ENCODE data around the gene TRAF3IP3. TPM values are rescaled to one million over a fixed set of nuclear protein-coding genes. Genes with fewer than 3 reads are reported as not detected.
A peak's percentile ranks its signal among the peaks of the same experiment; 100 is the strongest.

TRAF3IP3 gene
- total RNA-seq, 1 donor from 2014 or later = 7.1 TPM

DNA sequence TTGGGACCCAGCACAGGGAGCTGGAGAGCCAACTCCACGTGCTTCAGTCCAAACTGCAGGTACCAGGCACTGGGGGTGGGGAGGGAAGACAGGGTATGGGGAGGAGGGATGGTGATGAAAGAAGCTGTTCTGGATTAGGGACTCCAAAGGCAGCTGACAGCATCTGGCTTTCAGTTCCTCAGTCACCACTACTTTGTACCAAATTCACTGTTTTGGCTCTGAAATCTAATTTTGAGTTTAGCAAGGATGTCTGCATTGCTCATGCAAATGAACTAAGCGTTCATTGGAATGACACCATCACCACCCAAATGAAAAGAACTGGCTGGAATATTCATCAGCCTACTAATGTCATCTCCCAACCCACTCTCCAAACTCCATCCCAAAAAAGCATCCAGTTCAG, 19.8 kb downstream of the TRAF3IP3 start:
- DNase-seq (ENCODE audit: extremely low spot score in 2 of 2) = no peak
- intact Hi-C loops (cut with DNase I) = no loop called here
- no peaks in the 10 kb centered on the region for H3K27me3 ChIP-seq
- no peaks in the 10 kb centered on the region for H3K36me3 ChIP-seq
- no peaks in the 10 kb centered on the region for H3K4me1 ChIP-seq
- H3K9me3 ChIP-seq = no peaks in the 10 kb centered on the region
- H3K4me3 ChIP-seq = no peak overlapping the region
- TF ChIP-seq POLR2AphosphoS5 (IDR thresholded peaks at IDR 0.05; ENCODE audit: insufficient read depth in 1 of 2, low read depth in 1 of 2) = no peak
- no peak for TF ChIP-seq POLR2A (IDR thresholded peaks at IDR 0.05)
- no peak overlapping the region for H3K27ac ChIP-seq

DNA sequence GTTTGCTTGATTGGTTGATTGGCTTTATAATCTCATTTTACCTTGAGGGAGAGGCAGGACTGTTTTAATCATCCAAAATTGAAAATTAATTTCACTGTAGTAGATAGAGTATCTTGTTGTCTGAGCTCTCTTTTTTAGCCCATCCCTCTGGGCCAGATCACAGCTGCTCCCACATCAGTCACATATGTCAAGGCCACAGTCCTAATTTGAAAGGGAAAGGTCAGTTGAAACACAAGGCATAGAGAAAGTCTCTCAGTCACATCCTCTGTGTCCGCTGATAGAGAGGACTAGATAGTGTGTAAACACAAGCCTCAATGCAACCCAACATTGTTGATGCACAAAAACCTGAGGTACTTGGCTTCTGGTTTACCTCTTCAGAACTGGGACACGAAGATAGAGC, 21.7 kb downstream of the TRAF3IP3 start:
- Histone ChIP-seq H3K4me3 (no peak overlapping the region), H3K4me1 (no peaks in the 10 kb centered on the region)
- intact Hi-C loops (cut with DNase I) = no loop called here

DNA sequence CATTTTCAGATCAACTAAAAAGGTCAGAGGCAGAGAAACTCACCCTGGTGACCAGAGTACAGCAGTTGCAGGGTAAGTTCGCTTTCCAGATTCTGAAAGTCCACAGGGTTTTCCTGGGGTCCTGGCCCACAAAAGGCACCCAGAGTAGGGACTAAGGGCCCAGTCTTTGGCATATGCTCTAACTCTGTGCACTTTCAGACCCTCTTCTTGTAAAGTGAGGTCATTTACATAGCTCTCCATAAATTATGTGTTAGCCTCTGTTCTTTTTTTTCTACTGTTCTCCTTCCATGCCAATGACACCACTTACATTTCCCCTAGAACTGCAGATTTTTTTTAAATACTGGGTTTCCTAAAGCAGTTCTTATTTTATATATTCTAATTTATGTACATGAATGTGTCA, 22.2 kb downstream of the TRAF3IP3 start:
- Histone ChIP-seq H3K27ac (no peak overlapping the region), H3K4me1 (no peaks in the 10 kb centered on the region), H3K27me3 (no peaks in the 10 kb centered on the region), H3K4me3 (no peak overlapping the region), H3K36me3 (no peaks in the 10 kb centered on the region), H3K9me3 (no peaks in the 10 kb centered on the region)
- intact Hi-C loops (cut with DNase I) = no loop called here
- TF ChIP-seq, protein P1, sequence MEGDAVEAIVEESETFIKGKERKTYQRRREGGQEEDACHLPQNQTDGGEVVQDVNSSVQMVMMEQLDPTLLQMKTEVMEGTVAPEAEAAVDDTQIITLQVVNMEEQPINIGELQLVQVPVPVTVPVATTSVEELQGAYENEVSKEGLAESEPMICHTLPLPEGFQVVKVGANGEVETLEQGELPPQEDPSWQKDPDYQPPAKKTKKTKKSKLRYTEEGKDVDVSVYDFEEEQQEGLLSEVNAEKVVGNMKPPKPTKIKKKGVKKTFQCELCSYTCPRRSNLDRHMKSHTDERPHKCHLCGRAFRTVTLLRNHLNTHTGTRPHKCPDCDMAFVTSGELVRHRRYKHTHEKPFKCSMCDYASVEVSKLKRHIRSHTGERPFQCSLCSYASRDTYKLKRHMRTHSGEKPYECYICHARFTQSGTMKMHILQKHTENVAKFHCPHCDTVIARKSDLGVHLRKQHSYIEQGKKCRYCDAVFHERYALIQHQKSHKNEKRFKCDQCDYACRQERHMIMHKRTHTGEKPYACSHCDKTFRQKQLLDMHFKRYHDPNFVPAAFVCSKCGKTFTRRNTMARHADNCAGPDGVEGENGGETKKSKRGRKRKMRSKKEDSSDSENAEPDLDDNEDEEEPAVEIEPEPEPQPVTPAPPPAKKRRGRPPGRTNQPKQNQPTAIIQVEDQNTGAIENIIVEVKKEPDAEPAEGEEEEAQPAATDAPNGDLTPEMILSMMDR (IDR thresholded peaks at IDR 0.05) = no peak
- TF ChIP-seq POLR2AphosphoS5 (IDR thresholded peaks at IDR 0.05; ENCODE audit: insufficient read depth in 1 of 2, low read depth in 1 of 2) = no peak
- no peak for TF ChIP-seq POLR2A (IDR thresholded peaks at IDR 0.05)
- no peak for DNase-seq (ENCODE audit: extremely low spot score in 2 of 2)

More for the DNA sequence above, 21.7 kb downstream of the TRAF3IP3 start:
- Histone ChIP-seq H3K27me3 (no peaks in the 10 kb centered on the region), H3K9me3 (no peaks in the 10 kb centered on the region), H3K27ac (no peak overlapping the region), H3K36me3 (no peaks in the 10 kb centered on the region)
- no peak for DNase-seq (ENCODE audit: extremely low spot score in 2 of 2)
- TF ChIP-seq POLR2AphosphoS5 (IDR thresholded peaks at IDR 0.05; ENCODE audit: insufficient read depth in 1 of 2, low read depth in 1 of 2) (no peak), POLR2A (IDR thresholded peaks at IDR 0.05) (no peak)
- TF ChIP-seq, protein P1 (IDR thresholded peaks at IDR 0.05) = no peak

DNA sequence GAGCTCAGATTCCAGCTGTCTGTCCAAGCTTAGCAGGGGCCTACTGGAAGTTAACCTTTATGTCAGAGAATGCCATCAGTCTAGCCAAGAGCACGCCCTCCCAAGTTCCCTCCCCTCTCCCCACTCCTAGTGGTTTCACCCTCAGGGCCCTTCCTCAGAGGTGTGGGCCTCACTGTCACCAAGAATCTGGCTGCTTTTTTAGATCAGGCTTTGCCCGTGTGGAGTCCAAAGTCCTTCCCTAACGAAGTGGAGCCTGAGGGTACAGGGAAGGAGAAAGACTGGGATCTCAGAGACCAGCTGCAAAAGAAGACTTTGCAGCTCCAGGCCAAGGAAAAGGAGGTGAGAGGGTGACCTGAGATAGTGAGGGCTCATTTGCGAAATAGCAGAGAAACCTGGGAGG, 24.4 kb downstream of the TRAF3IP3 start:
- Histone ChIP-seq H3K4me1 (peaks cover 15% of the 10 kb centered on the region), H3K4me3 (no peak overlapping the region), H3K27ac (no peak overlapping the region), H3K36me3 (no peaks in the 10 kb centered on the region), H3K27me3 (no peaks in the 10 kb centered on the region), H3K9me3 (no peaks in the 10 kb centered on the region)
- intact Hi-C loops (cut with DNase I) = no loop called here
- DNase-seq (ENCODE audit: extremely low spot score in 2 of 2) = no peak
- TF ChIP-seq POLR2A (IDR thresholded peaks at IDR 0.05) = no peak
- no peak for TF ChIP-seq POLR2AphosphoS5 (IDR thresholded peaks at IDR 0.05; ENCODE audit: insufficient read depth in 1 of 2, low read depth in 1 of 2)
- TF ChIP-seq, protein P1 (IDR thresholded peaks at IDR 0.05) = no peak

DNA sequence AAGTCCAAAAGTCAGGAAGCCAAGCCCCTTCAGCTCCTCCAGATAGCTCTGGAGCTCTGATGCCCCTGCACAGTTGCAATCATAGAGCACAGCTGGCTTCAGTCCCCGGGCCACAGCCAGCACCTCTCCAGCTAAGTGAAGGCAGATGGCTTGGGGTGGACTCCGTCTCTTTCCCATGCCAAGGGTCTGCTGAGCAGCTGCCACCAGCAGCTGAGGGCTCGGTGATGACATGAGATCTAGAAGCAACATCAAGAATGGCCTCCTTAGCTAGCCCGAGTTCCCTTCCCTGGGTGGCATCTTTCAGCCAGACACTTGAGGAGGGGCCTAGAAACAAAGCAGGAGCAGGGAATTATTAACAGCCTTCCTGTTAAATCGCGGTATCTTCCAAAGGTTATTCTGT, 27.5 kb downstream of the TRAF3IP3 start:
- H3K27me3 ChIP-seq = no peaks in the 10 kb centered on the region
- DNase-seq (ENCODE audit: extremely low spot score in 2 of 2) = no peak
- no peaks in the 10 kb centered on the region for H3K36me3 ChIP-seq
- H3K27ac ChIP-seq = no peak overlapping the region
- peaks cover 28% of the 10 kb centered on the region for H3K4me1 ChIP-seq
- intact Hi-C loops (cut with DNase I) = no loop called here
- H3K4me3 ChIP-seq = peak overlapping the region in 1 of 2 donors; percentile 56
- no peaks in the 10 kb centered on the region for H3K9me3 ChIP-seq
- TF ChIP-seq POLR2AphosphoS5 (IDR thresholded peaks at IDR 0.05; ENCODE audit: insufficient read depth in 1 of 2, low read depth in 1 of 2) (no peak), POLR2A (IDR thresholded peaks at IDR 0.05) (no peak)
- TF ChIP-seq, protein P1 (IDR thresholded peaks at IDR 0.05) = no peak

Measured in vagina (tissue), 2 donors.